HG03565 (cell line): ENCODE results near the gene NRIP3.
"Not testable (repeated sequence)": the region's sequence is repeated elsewhere in the genome, so short reads cannot be mapped to it uniquely, and the experiment has no call there.

Source experiments
- ATAC-seq: cut with Tn5 transposase; IDR thresholded peaks from one replicate; pipeline ENCODE4 v1.9.1; 2021; ENCODE audit warnings: mild to moderate bottlenecking, moderate library complexity; ENCODE audit not compliant: unreplicated experiment

The NRIP3 gene

DNA sequence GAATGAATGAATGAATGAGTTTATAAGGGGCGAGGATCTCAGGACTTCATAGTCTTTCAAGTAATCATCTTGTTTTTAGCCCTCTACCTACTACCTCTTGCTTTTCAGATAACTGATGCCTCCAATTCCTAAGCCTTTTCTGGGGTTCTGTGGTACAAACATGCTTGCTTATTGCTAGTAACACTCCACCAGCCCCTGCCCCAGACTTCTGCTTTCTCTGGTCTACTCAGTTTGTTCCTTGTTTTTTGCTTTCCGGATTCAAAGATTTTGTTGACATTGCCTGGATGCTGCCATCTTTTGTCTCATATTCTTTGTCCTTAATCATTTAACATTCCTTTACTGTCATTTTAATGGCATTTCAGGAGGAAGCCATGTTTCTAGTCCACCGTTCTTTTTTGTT lies 30.7 kb downstream of the NRIP3 start:
- no peak for ATAC-seq

DNA sequence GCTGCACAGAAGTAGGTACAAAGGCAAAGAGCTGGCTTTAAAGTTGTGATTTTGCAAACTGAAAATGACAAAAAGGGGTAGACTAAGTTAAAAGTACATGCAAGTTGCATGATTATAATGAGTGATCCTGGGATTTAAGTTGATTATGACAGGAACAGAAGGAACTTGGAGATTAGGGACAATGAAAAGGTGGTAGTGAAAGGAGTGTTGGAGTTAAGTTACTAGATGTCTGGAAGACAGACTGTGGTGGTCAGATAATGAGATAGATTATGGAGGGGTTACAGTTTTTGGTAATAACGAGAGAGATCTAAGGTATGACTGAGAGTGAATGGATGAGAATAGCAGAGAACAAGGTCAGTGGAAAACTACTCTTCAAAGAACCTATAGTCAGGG lies 31.9 kb downstream of the NRIP3 start:
- ATAC-seq = no peak

GRCh38 chr11:8971196-8971923 lies 32.4 kb downstream of the NRIP3 start:
- no peak for ATAC-seq

DNA sequence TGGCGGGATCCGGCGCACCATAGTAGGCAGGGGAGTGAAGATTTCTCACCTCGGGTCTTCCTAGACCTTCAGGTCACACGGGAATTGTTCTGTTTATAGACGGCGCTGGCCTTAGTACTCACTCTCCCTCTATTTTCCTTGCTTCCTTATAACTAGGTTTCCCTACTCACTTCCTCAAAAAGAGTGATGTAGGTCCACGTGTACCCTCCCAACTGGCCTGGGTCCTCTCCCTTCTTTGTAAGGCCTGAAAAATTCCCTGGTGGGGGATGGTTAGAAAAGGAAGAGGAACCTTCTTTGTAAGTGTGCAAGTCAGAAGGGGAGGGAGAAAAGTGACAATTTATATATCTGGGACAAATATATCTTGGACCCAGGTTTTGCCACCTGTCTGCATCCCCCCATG lies 36.6 kb downstream of the NRIP3 start:
- no peak for ATAC-seq

- peak; percentile 63 for ATAC-seq
Observed at GRCh38 chr11:8964324-8965320, 39.2 kb downstream of the NRIP3 start, which contains the start of gene TMEM9B. TMEM9B (minus strand) TSS chr11:8964442; CDS start chr11:8964313, 129 bp downstream.

GRCh38 chr11:8963569-8964323 lies 40.1 kb downstream of the NRIP3 start:
- ATAC-seq = peak; percentile 42

- ATAC-seq = no peak
Observed at GRCh38 chr11:8962841-8963240, 41.0 kb downstream of the NRIP3 start.

DNA sequence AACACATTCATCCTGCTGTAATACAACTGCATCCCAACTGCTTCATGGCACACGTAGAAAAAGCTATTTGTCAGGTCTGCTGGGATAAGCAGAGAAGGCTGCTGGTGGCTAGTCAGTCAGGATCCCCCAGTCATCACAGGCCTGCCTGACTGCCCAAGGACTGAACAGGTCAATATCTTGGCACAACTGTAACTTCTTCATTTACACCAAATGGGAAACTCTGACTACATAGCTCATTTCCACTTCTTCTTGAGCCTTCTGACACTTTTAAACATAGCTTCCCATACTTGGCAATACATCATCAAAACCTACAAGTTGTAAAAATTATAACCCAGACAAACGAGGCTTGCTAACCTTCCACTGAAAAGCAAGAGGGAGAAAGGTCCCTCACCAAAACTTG lies 42.4 kb downstream of the NRIP3 start:
- ATAC-seq = no peak

GRCh38 chr11:8959546-8960166 lies 44.1 kb downstream of the NRIP3 start:
- ATAC-seq = peak; percentile 32

- ATAC-seq = no peak
Observed at GRCh38 chr11:8956860-8957259, 46.9 kb downstream of the NRIP3 start.

- no peak for ATAC-seq
Observed at GRCh38 chr11:8948886-8949285, 54.9 kb downstream of the NRIP3 start.

- ATAC-seq = no peak
Observed at GRCh38 chr11:8947230-8947943, 56.4 kb downstream of the NRIP3 start.

DNA sequence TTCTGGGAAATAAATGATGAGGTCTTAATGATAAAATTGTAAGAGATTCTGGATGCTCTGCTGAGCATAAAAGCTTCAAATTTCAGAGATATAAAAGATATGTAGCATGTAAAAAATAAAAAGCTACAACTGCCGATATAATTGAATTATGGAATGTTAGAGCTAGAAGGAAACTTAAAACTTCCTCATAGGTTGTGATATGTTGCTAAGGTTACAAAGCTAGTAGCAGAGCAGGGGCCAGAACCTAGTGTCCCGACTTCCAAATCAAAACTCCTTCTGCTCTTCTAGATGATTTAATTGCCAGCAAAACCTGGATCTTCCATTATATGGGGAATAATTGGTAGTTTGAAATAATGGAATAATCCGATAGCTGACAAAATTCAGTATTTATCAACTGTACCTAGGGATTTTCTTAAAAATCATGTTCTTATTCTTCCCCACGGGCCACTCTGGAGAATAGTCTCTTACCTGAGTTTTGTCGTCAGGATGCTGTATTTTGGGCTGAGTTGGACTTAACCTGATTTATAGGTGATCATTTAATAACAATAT lies 61.2 kb downstream of the NRIP3 start, which contains the start of gene ASCL3:
ASCL3 (minus strand) TSS at position 499 of the 549 bp plus-strand sequence. CDS start 4,855 bp downstream, outside the sequence.
- no peak for ATAC-seq

GRCh38 chr11:8941341-8942103 lies 62.3 kb downstream of the NRIP3 start:
- ATAC-seq = no peak

GRCh38 chr11:8937659-8938058 lies 66.1 kb downstream of the NRIP3 start:
- ATAC-seq = no peak

DNA sequence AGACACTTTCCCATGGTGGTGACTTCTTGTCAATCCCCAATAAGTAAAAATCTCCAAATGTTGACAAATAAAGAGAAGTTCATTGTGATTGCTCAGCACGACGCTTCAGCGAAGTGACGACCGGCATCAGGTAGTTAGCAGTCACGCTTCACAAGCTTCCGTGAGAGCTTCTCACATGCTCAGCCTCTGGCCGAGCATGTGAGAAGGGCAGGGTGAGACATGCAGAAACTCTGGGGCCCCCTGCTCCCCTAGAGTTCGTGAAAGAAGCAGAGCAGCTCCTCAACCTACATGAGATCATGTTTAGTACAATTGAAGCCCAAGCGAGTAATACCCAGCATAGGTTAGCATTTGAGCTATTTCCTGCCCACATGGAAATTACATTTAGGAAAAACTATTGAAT lies 66.6 kb downstream of the NRIP3 start:
- peak; percentile 54 for ATAC-seq

- ATAC-seq = not testable (repeated sequence)
Observed at GRCh38 chr11:8935789-8936188, 68.0 kb downstream of the NRIP3 start.

DNA sequence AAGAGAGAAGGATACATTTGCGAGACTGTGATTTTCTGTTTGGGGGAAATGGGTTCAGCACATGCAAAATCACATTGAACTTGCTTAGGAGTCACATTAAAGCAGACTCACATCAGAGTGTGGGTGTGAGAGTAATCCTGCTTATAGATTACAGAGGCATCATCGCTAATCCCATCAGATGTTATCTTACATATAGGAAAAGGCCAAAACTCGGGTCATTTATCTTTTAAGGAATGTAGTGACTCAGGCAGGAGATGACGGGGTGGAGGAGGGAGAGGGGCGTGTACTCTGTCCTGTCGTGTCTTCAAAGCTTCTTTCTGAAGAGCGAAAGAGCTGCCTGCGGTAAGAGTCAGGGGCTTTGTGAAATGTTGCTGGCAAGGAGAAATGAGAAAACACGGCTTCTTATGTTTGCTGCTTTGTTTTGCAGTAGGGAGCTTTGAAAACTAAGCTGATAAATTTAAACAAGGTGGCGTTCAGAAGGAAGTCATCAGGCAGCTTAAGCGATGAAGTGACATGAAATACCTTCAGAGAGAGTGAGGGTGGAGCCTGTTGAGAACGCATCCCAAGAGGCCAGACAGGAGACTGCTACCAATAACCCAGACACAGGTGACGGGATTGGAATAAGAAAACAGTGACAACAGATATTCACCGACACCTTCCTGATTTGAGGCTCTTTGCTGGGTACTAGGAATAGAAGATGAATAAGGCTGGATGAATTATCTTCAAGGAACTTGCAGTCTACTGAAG lies 68.9 kb downstream of the NRIP3 start:
- ATAC-seq = no peak
